K562 (cell line): ENCODE data around the gene RBL1. TPM values are rescaled to one million over a fixed set of nuclear protein-coding genes. Genes with fewer than 3 reads are reported as not detected.

Experiments used
- polyA plus RNA-seq, 8 experiments: library from polyadenylated mRNA; depleted of rRNA in 4 of 8; stranded (reverse) in 5 of 8; unstranded in 3 of 8; fragments of >200 nt; fragmentation: Nextera tagmentation in 2 of 8; fragmentation: Illumina TruSeq in 1 of 8; extraction: Ambion mirVana in 2 of 8; extraction: Trizol in 1 of 8; gene quantifications; 2 replicates each; pipeline versions ENCODE4 v1.2.1 to v1.2.3, GENCODE V29; 2011 to 2014; ENCODE audit warnings: inconsistent platforms in 1 of 8, missing spikeins in 1 of 8
- small RNA-seq: library from RNA; depleted of rRNA; stranded (forward); fragments of <200 nt; gene quantifications from one replicate; pipeline ENCODE3, GENCODE V24; 2014
- total RNA-seq, 7 experiments: library from RNA; depleted of rRNA in 6 of 7; stranded (reverse); fragments of >200 nt in 6 of 7; fragmentation: Illumina TruSeq in 2 of 7; extraction: Trizol in 2 of 7; gene quantifications; 2 replicates each; pipeline versions ENCODE4 v1.2.1 to v1.2.3, GENCODE V29; 2011 to 2021; ENCODE audit warnings: low replicate concordance in 1 of 7

Gene RBL1
- total and polyA plus RNA-seq, 9 of the 15 experiments (the other 6 are each of a cell fraction or from before 2014, with no cell fraction given), result 4.0 to 25.9 (median 15.6) TPM

Small RNAs within 50 kb of the gene (small RNA-seq; reads per million reads assigned to genes)
- gene RPS3AP3, result not detected

Other genes with a start within 250 kb of the RBL1 start
- not detected in 2 replicates for gene TLDC2, start 219.9 kb downstream of the RBL1 start, total RNA-seq (2014; rRNA removed)
- not detected in 2 replicates for gene TLDC2, start 219.9 kb downstream of the RBL1 start, total RNA-seq (2014; rRNA removed; fragmentation: Illumina TruSeq; extraction: Trizol)
- not detected in 2 replicates for gene TLDC2, start 219.9 kb downstream of the RBL1 start, total RNA-seq (2015; rRNA removed; fragmentation: Illumina TruSeq; extraction: Trizol)
- gene TLDC2, start 219.9 kb downstream of the RBL1 start, total RNA-seq (2021), result not detected in 2 replicates
- not detected in 2 replicates for gene TLDC2, start 219.9 kb downstream of the RBL1 start, polyA plus RNA-seq (2011; rRNA removed)
- not detected in 2 replicates for gene TLDC2, start 219.9 kb downstream of the RBL1 start, polyA plus RNA-seq (2014; fragmentation: Illumina TruSeq; extraction: Trizol)
- not detected for gene TLDC2, start 219.9 kb downstream of the RBL1 start, polyA plus RNA-seq (2014; fragmentation: Nextera tagmentation; extraction: Ambion mirVana)
- gene TLDC2, start 219.9 kb downstream of the RBL1 start, polyA plus RNA-seq (2014; rRNA removed), result not detected in 2 replicates
- gene SAMHD1, start 144.3 kb downstream of the RBL1 start, total RNA-seq (2014; rRNA removed), result 12.6 and 13.9 TPM in 2 replicates
- 19.4 and 20.4 TPM in 2 replicates for gene SAMHD1, start 144.3 kb downstream of the RBL1 start, total RNA-seq (2014; rRNA removed; fragmentation: Illumina TruSeq; extraction: Trizol)
- gene SAMHD1, start 144.3 kb downstream of the RBL1 start, total RNA-seq (2015; rRNA removed; fragmentation: Illumina TruSeq; extraction: Trizol), result 14.8 and 17.4 TPM in 2 replicates
- gene SAMHD1, start 144.3 kb downstream of the RBL1 start, total RNA-seq (2021), result 14.7 and 18.2 TPM in 2 replicates
- 9.8 and 17.6 TPM in 2 replicates for gene SAMHD1, start 144.3 kb downstream of the RBL1 start, polyA plus RNA-seq (2011; rRNA removed)
- 16.1 and 18.9 TPM in 2 replicates for gene SAMHD1, start 144.3 kb downstream of the RBL1 start, polyA plus RNA-seq (2014; fragmentation: Illumina TruSeq; extraction: Trizol)
- gene SAMHD1, start 144.3 kb downstream of the RBL1 start, polyA plus RNA-seq (2014; fragmentation: Nextera tagmentation; extraction: Ambion mirVana), result 10 to 100 TPM in 1 of 2 experiments, 1 to 10 TPM in 1; 6.8 to 14.8 TPM
- gene SAMHD1, start 144.3 kb downstream of the RBL1 start, polyA plus RNA-seq (2014; rRNA removed), result 9.2 and 10.0 TPM in 2 replicates
- 168 and 219 TPM in 2 replicates for gene RPN2, start 83.3 kb upstream of the RBL1 start, total RNA-seq (2014; rRNA removed)
- gene RPN2, start 83.3 kb upstream of the RBL1 start, total RNA-seq (2014; rRNA removed; fragmentation: Illumina TruSeq; extraction: Trizol), result 255 and 266 TPM in 2 replicates
- gene RPN2, start 83.3 kb upstream of the RBL1 start, total RNA-seq (2015; rRNA removed; fragmentation: Illumina TruSeq; extraction: Trizol), result 334 and 390 TPM in 2 replicates
- 235 and 236 TPM in 2 replicates for gene RPN2, start 83.3 kb upstream of the RBL1 start, total RNA-seq (2021)
- 421 and 458 TPM in 2 replicates for gene RPN2, start 83.3 kb upstream of the RBL1 start, polyA plus RNA-seq (2011; rRNA removed)
- 325 TPM in 2 replicates for gene RPN2, start 83.3 kb upstream of the RBL1 start, polyA plus RNA-seq (2014; fragmentation: Illumina TruSeq; extraction: Trizol)
- gene RPN2, start 83.3 kb upstream of the RBL1 start, polyA plus RNA-seq (2014; fragmentation: Nextera tagmentation; extraction: Ambion mirVana), result 100 to 1,000 TPM; 487 to 548 TPM
- 186 and 201 TPM in 2 replicates for gene RPN2, start 83.3 kb upstream of the RBL1 start, polyA plus RNA-seq (2014; rRNA removed)
- gene MROH8, start 83.6 kb upstream of the RBL1 start, total RNA-seq (2014; rRNA removed), result 0.90 and 1.00 TPM in 2 replicates
- gene MROH8, start 83.6 kb upstream of the RBL1 start, total RNA-seq (2014; rRNA removed; fragmentation: Illumina TruSeq; extraction: Trizol), result 0.67 and 1.1 TPM in 2 replicates
- 0.68 and 0.76 TPM in 2 replicates for gene MROH8, start 83.6 kb upstream of the RBL1 start, total RNA-seq (2015; rRNA removed; fragmentation: Illumina TruSeq; extraction: Trizol)
- gene MROH8, start 83.6 kb upstream of the RBL1 start, total RNA-seq (2021), result 0.78 and 0.85 TPM in 2 replicates
- 0.50 and 1.0 TPM in 2 replicates for gene MROH8, start 83.6 kb upstream of the RBL1 start, polyA plus RNA-seq (2011; rRNA removed)
- 1.1 and 1.5 TPM in 2 replicates for gene MROH8, start 83.6 kb upstream of the RBL1 start, polyA plus RNA-seq (2014; fragmentation: Illumina TruSeq; extraction: Trizol)
- under 1 TPM; 0.21 to 0.41 TPM for gene MROH8, start 83.6 kb upstream of the RBL1 start, polyA plus RNA-seq (2014; fragmentation: Nextera tagmentation; extraction: Ambion mirVana)
- gene MROH8, start 83.6 kb upstream of the RBL1 start, polyA plus RNA-seq (2014; rRNA removed), result 1.2 and 1.5 TPM in 2 replicates
- gene GHRH, start 165.8 kb upstream of the RBL1 start, total RNA-seq (2014; rRNA removed), result not detected in 2 replicates
- gene GHRH, start 165.8 kb upstream of the RBL1 start, total RNA-seq (2014; rRNA removed; fragmentation: Illumina TruSeq; extraction: Trizol), result not detected in 2 replicates
- not detected in 2 replicates for gene GHRH, start 165.8 kb upstream of the RBL1 start, total RNA-seq (2015; rRNA removed; fragmentation: Illumina TruSeq; extraction: Trizol)
- gene GHRH, start 165.8 kb upstream of the RBL1 start, total RNA-seq (2021), result not detected in 2 replicates
- not detected in 2 replicates for gene GHRH, start 165.8 kb upstream of the RBL1 start, polyA plus RNA-seq (2011; rRNA removed)
- gene GHRH, start 165.8 kb upstream of the RBL1 start, polyA plus RNA-seq (2014; fragmentation: Illumina TruSeq; extraction: Trizol), result not detected in 2 replicates
- not detected for gene GHRH, start 165.8 kb upstream of the RBL1 start, polyA plus RNA-seq (2014; fragmentation: Nextera tagmentation; extraction: Ambion mirVana)
- gene GHRH, start 165.8 kb upstream of the RBL1 start, polyA plus RNA-seq (2014; rRNA removed), result not detected in 2 replicates
- gene MANBAL, start 193.7 kb upstream of the RBL1 start, total RNA-seq (2014; rRNA removed), result 9.2 and 15.5 TPM in 2 replicates
- 10.4 and 12.3 TPM in 2 replicates for gene MANBAL, start 193.7 kb upstream of the RBL1 start, total RNA-seq (2014; rRNA removed; fragmentation: Illumina TruSeq; extraction: Trizol)
- 14.1 and 16.3 TPM in 2 replicates for gene MANBAL, start 193.7 kb upstream of the RBL1 start, total RNA-seq (2015; rRNA removed; fragmentation: Illumina TruSeq; extraction: Trizol)
- 15.3 and 16.7 TPM in 2 replicates for gene MANBAL, start 193.7 kb upstream of the RBL1 start, total RNA-seq (2021)
- 30.0 and 35.0 TPM in 2 replicates for gene MANBAL, start 193.7 kb upstream of the RBL1 start, polyA plus RNA-seq (2011; rRNA removed)
- 27.9 and 31.6 TPM in 2 replicates for gene MANBAL, start 193.7 kb upstream of the RBL1 start, polyA plus RNA-seq (2014; fragmentation: Illumina TruSeq; extraction: Trizol)
- 10 to 100 TPM; 17.4 to 17.8 TPM for gene MANBAL, start 193.7 kb upstream of the RBL1 start, polyA plus RNA-seq (2014; fragmentation: Nextera tagmentation; extraction: Ambion mirVana)
- gene MANBAL, start 193.7 kb upstream of the RBL1 start, polyA plus RNA-seq (2014; rRNA removed), result 24.8 and 25.3 TPM in 2 replicates